K562 (cell line): ENCODE measurements around the gene ANO3. TPM values are rescaled to one million over a fixed set of nuclear protein-coding genes. Genes with fewer than 3 reads are reported as not detected.

Experiments
- ELF1 ChIP-seq: fragments of 200-800 bp; sonication (Bioruptor generic); IDR thresholded peaks from 2 replicates; pipeline ENCODE4 v1.6.1; 2016; ENCODE audit warnings: missing genetic modification characterization, missing compliant biosample characterization
- HLTF ChIP-seq: fragments of 450-650 bp; IDR thresholded peaks from 2 replicates; pipeline ENCODE4 v1.6.1; 2016
- MTA1 ChIP-seq: fragments of 450-650 bp; IDR thresholded peaks from 2 replicates; pipeline ENCODE4 v1.6.1; 2017; ENCODE audit warnings: borderline replicate concordance
- NFE2L1 ChIP-seq: fragments of 450-650 bp; IDR thresholded peaks from 2 replicates; pipeline ENCODE4 v1.6.1; 2016; ENCODE audit warnings: missing genetic modification characterization, low read depth, mild to moderate bottlenecking, missing compliant biosample characterization, moderate library complexity, borderline replicate concordance
- polyA plus RNA-seq, 8 experiments: library from polyadenylated mRNA; depleted of rRNA in 4 of 8; stranded (reverse) in 5 of 8; unstranded in 3 of 8; fragments of >200 nt; fragmentation: Nextera tagmentation in 2 of 8; fragmentation: Illumina TruSeq in 1 of 8; extraction: Ambion mirVana in 2 of 8; extraction: Trizol in 1 of 8; gene quantifications; 2 replicates each; pipeline versions ENCODE4 v1.2.1 to v1.2.3, GENCODE V29; 2011 to 2014; ENCODE audit warnings: inconsistent platforms in 1 of 8, missing spikeins in 1 of 8
- total RNA-seq, 7 experiments: library from RNA; depleted of rRNA in 6 of 7; stranded (reverse); fragments of >200 nt in 6 of 7; fragmentation: Illumina TruSeq in 2 of 7; extraction: Trizol in 2 of 7; gene quantifications; 2 replicates each; pipeline versions ENCODE4 v1.2.1 to v1.2.3, GENCODE V29; 2011 to 2021; ENCODE audit warnings: low replicate concordance in 1 of 7
- TF ChIP-seq, protein P1 (sequence below): fragments of 200-600 bp; sonication (generic); IDR thresholded peaks from one replicate; pipeline ENCODE4 v1.6.1; 2012; ENCODE audit warnings: mild to moderate bottlenecking, low read depth, low read length, inconsistent platforms
- TF ChIP-seq, protein P2 (sequence below): fragments of 450-650 bp; formaldehyde crosslinking; IDR thresholded peaks from 2 replicates; pipeline ENCODE4 v1.4.0; 2020; ENCODE audit warnings: mild to moderate bottlenecking, moderate library complexity
- TF ChIP-seq, protein P3 (sequence below): fragments of 450-650 bp; IDR thresholded peaks from 2 replicates; pipeline ENCODE4 v1.6.1; 2017; ENCODE audit warnings: antibody characterized with exemption

ANO3 gene
- total and polyA plus RNA-seq, 9 of the 15 experiments (the other 6 are each of a cell fraction or from before 2014, with no cell fraction given), result 0.01 to 0.13 (median 0.04) TPM; not detected in 1

DNA sequence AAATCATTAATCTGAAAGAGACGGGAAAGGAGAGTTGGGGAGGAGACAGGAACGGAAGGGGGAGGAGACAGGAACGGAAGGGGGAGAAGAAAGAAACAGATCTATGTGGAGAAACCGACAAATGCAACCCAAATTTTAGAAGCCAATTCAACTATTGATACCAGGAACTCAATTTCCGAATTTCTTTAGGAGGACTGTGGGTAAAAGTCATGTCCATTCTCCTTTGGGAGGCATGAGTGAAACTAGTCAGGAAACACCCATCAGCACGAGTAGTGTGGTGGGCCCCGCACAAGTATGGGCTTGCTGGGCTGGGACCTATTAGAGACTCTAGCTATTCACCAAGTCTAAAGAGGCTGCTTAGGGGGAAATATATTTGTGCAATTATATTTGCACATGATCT, 18.1 kb downstream of the ANO3 start (continued):
- TF ChIP-seq, protein P1, sequence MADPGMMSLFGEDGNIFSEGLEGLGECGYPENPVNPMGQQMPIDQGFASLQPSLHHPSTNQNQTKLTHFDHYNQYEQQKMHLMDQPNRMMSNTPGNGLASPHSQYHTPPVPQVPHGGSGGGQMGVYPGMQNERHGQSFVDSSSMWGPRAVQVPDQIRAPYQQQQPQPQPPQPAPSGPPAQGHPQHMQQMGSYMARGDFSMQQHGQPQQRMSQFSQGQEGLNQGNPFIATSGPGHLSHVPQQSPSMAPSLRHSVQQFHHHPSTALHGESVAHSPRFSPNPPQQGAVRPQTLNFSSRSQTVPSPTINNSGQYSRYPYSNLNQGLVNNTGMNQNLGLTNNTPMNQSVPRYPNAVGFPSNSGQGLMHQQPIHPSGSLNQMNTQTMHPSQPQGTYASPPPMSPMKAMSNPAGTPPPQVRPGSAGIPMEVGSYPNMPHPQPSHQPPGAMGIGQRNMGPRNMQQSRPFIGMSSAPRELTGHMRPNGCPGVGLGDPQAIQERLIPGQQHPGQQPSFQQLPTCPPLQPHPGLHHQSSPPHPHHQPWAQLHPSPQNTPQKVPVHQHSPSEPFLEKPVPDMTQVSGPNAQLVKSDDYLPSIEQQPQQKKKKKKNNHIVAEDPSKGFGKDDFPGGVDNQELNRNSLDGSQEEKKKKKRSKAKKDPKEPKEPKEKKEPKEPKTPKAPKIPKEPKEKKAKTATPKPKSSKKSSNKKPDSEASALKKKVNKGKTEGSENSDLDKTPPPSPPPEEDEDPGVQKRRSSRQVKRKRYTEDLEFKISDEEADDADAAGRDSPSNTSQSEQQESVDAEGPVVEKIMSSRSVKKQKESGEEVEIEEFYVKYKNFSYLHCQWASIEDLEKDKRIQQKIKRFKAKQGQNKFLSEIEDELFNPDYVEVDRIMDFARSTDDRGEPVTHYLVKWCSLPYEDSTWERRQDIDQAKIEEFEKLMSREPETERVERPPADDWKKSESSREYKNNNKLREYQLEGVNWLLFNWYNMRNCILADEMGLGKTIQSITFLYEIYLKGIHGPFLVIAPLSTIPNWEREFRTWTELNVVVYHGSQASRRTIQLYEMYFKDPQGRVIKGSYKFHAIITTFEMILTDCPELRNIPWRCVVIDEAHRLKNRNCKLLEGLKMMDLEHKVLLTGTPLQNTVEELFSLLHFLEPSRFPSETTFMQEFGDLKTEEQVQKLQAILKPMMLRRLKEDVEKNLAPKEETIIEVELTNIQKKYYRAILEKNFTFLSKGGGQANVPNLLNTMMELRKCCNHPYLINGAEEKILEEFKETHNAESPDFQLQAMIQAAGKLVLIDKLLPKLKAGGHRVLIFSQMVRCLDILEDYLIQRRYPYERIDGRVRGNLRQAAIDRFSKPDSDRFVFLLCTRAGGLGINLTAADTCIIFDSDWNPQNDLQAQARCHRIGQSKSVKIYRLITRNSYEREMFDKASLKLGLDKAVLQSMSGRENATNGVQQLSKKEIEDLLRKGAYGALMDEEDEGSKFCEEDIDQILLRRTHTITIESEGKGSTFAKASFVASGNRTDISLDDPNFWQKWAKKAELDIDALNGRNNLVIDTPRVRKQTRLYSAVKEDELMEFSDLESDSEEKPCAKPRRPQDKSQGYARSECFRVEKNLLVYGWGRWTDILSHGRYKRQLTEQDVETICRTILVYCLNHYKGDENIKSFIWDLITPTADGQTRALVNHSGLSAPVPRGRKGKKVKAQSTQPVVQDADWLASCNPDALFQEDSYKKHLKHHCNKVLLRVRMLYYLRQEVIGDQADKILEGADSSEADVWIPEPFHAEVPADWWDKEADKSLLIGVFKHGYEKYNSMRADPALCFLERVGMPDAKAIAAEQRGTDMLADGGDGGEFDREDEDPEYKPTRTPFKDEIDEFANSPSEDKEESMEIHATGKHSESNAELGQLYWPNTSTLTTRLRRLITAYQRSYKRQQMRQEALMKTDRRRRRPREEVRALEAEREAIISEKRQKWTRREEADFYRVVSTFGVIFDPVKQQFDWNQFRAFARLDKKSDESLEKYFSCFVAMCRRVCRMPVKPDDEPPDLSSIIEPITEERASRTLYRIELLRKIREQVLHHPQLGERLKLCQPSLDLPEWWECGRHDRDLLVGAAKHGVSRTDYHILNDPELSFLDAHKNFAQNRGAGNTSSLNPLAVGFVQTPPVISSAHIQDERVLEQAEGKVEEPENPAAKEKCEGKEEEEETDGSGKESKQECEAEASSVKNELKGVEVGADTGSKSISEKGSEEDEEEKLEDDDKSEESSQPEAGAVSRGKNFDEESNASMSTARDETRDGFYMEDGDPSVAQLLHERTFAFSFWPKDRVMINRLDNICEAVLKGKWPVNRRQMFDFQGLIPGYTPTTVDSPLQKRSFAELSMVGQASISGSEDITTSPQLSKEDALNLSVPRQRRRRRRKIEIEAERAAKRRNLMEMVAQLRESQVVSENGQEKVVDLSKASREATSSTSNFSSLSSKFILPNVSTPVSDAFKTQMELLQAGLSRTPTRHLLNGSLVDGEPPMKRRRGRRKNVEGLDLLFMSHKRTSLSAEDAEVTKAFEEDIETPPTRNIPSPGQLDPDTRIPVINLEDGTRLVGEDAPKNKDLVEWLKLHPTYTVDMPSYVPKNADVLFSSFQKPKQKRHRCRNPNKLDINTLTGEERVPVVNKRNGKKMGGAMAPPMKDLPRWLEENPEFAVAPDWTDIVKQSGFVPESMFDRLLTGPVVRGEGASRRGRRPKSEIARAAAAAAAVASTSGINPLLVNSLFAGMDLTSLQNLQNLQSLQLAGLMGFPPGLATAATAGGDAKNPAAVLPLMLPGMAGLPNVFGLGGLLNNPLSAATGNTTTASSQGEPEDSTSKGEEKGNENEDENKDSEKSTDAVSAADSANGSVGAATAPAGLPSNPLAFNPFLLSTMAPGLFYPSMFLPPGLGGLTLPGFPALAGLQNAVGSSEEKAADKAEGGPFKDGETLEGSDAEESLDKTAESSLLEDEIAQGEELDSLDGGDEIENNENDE, result no peak
- no peak for TF ChIP-seq HLTF
- TF ChIP-seq MTA1, result no peak
- TF ChIP-seq ELF1 (tag), result no peak
- TF ChIP-seq, protein P2, sequence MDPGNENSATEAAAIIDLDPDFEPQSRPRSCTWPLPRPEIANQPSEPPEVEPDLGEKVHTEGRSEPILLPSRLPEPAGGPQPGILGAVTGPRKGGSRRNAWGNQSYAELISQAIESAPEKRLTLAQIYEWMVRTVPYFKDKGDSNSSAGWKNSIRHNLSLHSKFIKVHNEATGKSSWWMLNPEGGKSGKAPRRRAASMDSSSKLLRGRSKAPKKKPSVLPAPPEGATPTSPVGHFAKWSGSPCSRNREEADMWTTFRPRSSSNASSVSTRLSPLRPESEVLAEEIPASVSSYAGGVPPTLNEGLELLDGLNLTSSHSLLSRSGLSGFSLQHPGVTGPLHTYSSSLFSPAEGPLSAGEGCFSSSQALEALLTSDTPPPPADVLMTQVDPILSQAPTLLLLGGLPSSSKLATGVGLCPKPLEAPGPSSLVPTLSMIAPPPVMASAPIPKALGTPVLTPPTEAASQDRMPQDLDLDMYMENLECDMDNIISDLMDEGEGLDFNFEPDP (CRISPR knock-in tag), result no peak
- no peak for TF ChIP-seq NFE2L1 (tag)
- TF ChIP-seq, protein P3, sequence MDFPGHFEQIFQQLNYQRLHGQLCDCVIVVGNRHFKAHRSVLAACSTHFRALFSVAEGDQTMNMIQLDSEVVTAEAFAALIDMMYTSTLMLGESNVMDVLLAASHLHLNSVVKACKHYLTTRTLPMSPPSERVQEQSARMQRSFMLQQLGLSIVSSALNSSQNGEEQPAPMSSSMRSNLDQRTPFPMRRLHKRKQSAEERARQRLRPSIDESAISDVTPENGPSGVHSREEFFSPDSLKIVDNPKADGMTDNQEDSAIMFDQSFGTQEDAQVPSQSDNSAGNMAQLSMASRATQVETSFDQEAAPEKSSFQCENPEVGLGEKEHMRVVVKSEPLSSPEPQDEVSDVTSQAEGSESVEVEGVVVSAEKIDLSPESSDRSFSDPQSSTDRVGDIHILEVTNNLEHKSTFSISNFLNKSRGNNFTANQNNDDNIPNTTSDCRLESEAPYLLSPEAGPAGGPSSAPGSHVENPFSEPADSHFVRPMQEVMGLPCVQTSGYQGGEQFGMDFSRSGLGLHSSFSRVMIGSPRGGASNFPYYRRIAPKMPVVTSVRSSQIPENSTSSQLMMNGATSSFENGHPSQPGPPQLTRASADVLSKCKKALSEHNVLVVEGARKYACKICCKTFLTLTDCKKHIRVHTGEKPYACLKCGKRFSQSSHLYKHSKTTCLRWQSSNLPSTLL, result no peak
